ENCODE results near the gene ITGA11.

DNA sequence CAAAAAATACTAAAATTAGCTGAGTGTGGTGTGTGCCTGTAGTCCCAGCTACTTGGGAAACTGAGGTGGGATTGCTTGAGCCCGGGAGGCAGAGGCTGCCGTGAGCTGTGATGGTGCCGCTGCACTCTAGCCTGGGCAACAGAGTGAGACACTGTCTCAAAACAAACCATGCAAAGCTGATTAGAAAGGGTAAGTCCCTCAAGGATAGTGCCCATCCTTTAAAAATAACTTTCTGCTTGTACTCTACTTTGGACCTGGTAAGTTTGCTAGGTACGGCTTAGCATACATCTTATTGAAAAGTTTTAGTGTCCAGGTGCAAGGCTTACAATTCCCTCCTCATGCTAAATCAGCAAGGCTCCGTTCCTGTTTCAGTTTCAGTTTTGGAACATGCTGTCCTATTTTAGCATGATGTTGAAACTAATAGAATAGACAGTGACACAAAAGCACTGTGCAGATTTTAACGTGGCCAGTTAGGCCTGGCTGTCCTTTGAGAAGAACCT, 133.0 kb downstream of the ITGA11 start:
- TF ChIP-seq POLR2A (IDR thresholded peaks at IDR 0.05; ENCODE audit: low read depth, low read length) (no peak), CTCF (conservative IDR thresholded peaks at IDR 0.05; ENCODE audit: low read depth, low read length) (no peak), MXI1 (IDR thresholded peaks at IDR 0.05; ENCODE audit: borderline replicate concordance, low read depth, low read length) (no peak)

Measured in IMR-90 (cell line).